Osteoblast (primary cell): ENCODE results near the gene S1PR2. TPM values are rescaled to one million over a fixed set of nuclear protein-coding genes. Genes with fewer than 3 reads are reported as not detected.

Experiments used
- DNase-seq: peaks from one replicate; pipeline ENCODE4 v3.0.0; 2011; ENCODE audit warnings: low spot score, mixed read lengths; ENCODE audit not compliant: insufficient read length; ENCODE audit errors: missing footprints
- H2AFZ ChIP-seq: 2 replicates; pipeline ENCODE4 v1.6.0; 2011; ENCODE audit warnings: mild to moderate bottlenecking, low read length
- H3K27ac ChIP-seq: 2 replicates; pipeline ENCODE4 v1.5.1; 2011; ENCODE audit warnings: mild to moderate bottlenecking, low read depth, low read length, moderate library complexity
- H3K27me3 ChIP-seq: 2 replicates; pipeline ENCODE4 v1.6.0; 2012; ENCODE audit warnings: mild to moderate bottlenecking, control low read depth, inconsistent platforms, low read length, moderate library complexity; ENCODE audit not compliant: insufficient read depth
- H3K36me3 ChIP-seq: 2 replicates; pipeline ENCODE4 v1.5.1; 2011; ENCODE audit warnings: mild to moderate bottlenecking, low read length, control low read depth, moderate library complexity; ENCODE audit not compliant: insufficient read depth
- H3K4me1 ChIP-seq: 2 replicates; pipeline ENCODE4 v1.5.1; 2011; ENCODE audit warnings: mild to moderate bottlenecking, low read length, control low read depth, moderate library complexity; ENCODE audit not compliant: insufficient read depth
- H3K4me2 ChIP-seq: 2 replicates; pipeline ENCODE4 v1.6.0; 2011; ENCODE audit warnings: mild to moderate bottlenecking, low read length; ENCODE audit not compliant: insufficient read depth
- H3K4me3 ChIP-seq: fragments of 200-600 bp; sonication (generic); 3 replicates; pipeline ENCODE4 v1.5.1; 2012; ENCODE audit warnings: mild to moderate bottlenecking, low read length, inconsistent platforms; ENCODE audit not compliant: insufficient read depth
- H3K79me2 ChIP-seq: 2 replicates; pipeline ENCODE4 v1.6.0; 2012; ENCODE audit warnings: mild to moderate bottlenecking, low read length, control low read depth, inconsistent platforms; ENCODE audit not compliant: insufficient read depth
- H3K9me3 ChIP-seq: 2 replicates; pipeline ENCODE4 v1.5.1; 2011; ENCODE audit warnings: low read depth, low read length, control low read depth
- H4K20me1 ChIP-seq: 2 replicates; pipeline ENCODE4 v1.6.0; 2012; ENCODE audit warnings: mild to moderate bottlenecking, low read length, control low read depth; ENCODE audit not compliant: insufficient read depth
- total RNA-seq: library from RNA; depleted of rRNA; stranded (reverse); fragments of >200 nt; gene quantifications from 2 replicates; pipeline ENCODE4 v1.2.3, GENCODE V29; 2012
- TF ChIP-seq, protein P1 (sequence below): IDR thresholded peaks from 2 replicates; pipeline ENCODE4 v1.5.1; 2011; ENCODE audit warnings: mild to moderate bottlenecking, low read depth, low read length, moderate library complexity; ENCODE audit errors: extremely low read depth

S1PR2 gene
- total RNA-seq, 1 donor, result 9.4 TPM

DNA sequence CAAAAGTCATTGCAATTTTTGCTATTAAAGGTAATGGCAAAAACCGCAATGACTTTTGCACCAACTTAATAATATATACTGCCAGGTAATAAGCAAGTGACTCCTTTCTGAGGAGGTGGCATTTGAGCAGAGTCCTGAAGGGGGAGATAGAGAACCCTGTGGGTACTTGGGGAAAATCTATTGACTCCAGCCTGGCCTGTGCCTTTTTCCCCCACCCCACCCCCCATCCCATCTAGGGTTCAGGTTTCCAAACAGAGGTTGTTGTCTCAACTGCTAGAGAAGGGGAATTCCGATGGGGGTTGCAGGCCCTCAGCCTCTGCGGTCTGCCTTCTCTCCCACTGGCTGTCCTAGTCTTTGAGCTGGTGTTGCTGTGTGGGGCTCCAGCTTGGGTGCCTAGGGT lies 11.5 kb downstream of the S1PR2 start:
- H3K4me3 ChIP-seq, result no peak overlapping the region
- H4K20me1 ChIP-seq, result no peaks in the 10 kb centered on the region
- H3K27ac ChIP-seq, result no peak overlapping the region
- H3K79me2 ChIP-seq, result peaks cover 5% of the 10 kb centered on the region
- TF ChIP-seq, protein P1, sequence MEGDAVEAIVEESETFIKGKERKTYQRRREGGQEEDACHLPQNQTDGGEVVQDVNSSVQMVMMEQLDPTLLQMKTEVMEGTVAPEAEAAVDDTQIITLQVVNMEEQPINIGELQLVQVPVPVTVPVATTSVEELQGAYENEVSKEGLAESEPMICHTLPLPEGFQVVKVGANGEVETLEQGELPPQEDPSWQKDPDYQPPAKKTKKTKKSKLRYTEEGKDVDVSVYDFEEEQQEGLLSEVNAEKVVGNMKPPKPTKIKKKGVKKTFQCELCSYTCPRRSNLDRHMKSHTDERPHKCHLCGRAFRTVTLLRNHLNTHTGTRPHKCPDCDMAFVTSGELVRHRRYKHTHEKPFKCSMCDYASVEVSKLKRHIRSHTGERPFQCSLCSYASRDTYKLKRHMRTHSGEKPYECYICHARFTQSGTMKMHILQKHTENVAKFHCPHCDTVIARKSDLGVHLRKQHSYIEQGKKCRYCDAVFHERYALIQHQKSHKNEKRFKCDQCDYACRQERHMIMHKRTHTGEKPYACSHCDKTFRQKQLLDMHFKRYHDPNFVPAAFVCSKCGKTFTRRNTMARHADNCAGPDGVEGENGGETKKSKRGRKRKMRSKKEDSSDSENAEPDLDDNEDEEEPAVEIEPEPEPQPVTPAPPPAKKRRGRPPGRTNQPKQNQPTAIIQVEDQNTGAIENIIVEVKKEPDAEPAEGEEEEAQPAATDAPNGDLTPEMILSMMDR, result peak; percentile 45
- no peaks in the 10 kb centered on the region for H3K9me3 ChIP-seq
- H3K4me2 ChIP-seq, result no peak overlapping the region
- DNase-seq, result peak; percentile 80
- H3K27me3 ChIP-seq, result no peaks in the 10 kb centered on the region
- H2AFZ ChIP-seq, result no peak overlapping the region
- H3K4me1 ChIP-seq, result peaks cover 4% of the 10 kb centered on the region
- peaks cover 4% of the 10 kb centered on the region for H3K36me3 ChIP-seq

DNA sequence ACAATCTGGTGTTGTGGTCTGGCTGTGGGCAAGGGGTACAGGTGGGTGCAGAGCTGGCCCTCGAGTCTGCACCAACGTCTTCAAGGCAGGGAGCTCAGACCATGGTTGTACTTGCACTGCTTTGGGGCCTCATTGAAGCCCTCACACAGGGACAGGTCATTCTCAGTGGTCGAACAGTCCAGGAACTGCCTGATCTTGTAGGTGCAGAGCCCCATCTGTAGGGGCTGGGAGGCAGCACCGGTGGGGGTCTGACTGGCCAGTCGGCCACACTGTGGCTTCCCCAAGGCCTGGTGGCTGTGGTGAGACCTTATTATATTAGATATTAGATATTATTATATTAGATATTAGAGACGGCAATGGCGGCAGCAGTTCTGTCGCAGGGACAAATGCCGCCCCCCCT lies 14.0 kb downstream of the S1PR2 start:
- Histone ChIP-seq H2AFZ (no peak overlapping the region), H3K4me3 (no peak overlapping the region), H3K27me3 (no peaks in the 10 kb centered on the region), H3K4me2 (no peak overlapping the region), H3K27ac (no peak overlapping the region), H3K4me1 (peaks cover 5% of the 10 kb centered on the region), H3K36me3 (no peaks in the 10 kb centered on the region), H3K79me2 (no peaks in the 10 kb centered on the region), H4K20me1 (no peaks in the 10 kb centered on the region), H3K9me3 (no peaks in the 10 kb centered on the region)
- DNase-seq, result no peak
- TF ChIP-seq, protein P1, result no peak

DNA sequence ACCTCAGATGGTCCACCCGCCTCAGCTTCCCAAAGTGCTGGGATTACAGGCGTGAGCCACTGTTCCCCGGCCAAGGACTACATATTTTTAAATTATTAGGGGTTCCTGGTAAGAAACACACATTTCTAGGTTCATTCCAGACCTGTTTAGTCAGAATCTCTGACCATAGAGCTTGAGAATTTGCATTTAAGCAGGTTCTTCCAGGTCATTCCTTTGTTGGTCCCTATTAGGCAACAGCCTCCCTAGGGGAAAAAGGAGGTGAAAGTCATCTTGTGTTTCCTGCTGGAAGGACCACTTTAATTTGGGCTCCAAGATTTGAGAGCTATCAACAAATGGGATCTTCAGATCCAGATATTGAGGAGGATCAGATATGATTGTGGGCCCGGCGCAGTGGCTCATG lies 16.3 kb downstream of the S1PR2 start:
- Histone ChIP-seq H3K36me3 (no peaks in the 10 kb centered on the region), H4K20me1 (no peaks in the 10 kb centered on the region), H3K4me2 (no peak overlapping the region), H2AFZ (no peak overlapping the region), H3K79me2 (no peaks in the 10 kb centered on the region), H3K27ac (no peak overlapping the region), H3K27me3 (no peaks in the 10 kb centered on the region), H3K4me3 (no peak overlapping the region), H3K4me1 (peaks cover 5% of the 10 kb centered on the region), H3K9me3 (no peaks in the 10 kb centered on the region)
- DNase-seq, result peak; percentile 56
- TF ChIP-seq, protein P1, result no peak

DNA sequence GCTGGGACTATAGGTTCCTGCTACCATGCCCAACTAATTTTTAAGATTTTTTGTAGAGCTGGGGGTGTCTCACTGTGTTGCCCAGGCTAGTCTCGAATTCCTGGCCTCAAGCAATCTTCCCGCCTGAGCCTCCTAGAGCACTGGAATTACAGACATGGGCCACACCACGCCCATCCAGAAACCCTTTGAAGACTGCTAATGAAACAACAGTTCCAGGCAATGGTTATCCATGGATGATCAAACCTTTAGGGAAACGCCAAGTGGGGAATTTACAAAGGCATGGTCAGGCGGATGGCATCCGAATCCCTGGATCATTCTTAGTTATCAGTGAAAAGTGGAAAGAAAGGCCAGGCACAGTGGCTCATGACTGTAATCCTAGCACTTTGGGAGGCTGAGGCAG lies 19.4 kb downstream of the S1PR2 start:
- Histone ChIP-seq H2AFZ (no peak overlapping the region), H3K4me3 (no peak overlapping the region), H3K27ac (no peak overlapping the region), H3K9me3 (no peaks in the 10 kb centered on the region), H3K79me2 (no peaks in the 10 kb centered on the region), H3K4me2 (no peak overlapping the region), H3K36me3 (no peaks in the 10 kb centered on the region), H4K20me1 (no peaks in the 10 kb centered on the region), H3K27me3 (no peaks in the 10 kb centered on the region), H3K4me1 (peaks cover 13% of the 10 kb centered on the region)
- TF ChIP-seq, protein P1, result no peak
- peak; percentile 80 for DNase-seq
